Measurements from ENCODE around the gene IL1RAPL2.

IL1RAPL2 gene

GRCh38 chrX:105703876-105704275, 1137.9 kb downstream of the IL1RAPL2 start:
- Histone ChIP-seq H3K9ac (ENCODE audit: low read length) (no peak overlapping the region), H3K27me3 (ENCODE audit: low read length) (no peaks in the 10 kb centered on the region), H3K4me3 (ENCODE audit: insufficient read depth, low read length, poor library complexity, severe bottlenecking) (no peak overlapping the region), H3K27ac (ENCODE audit: low read depth, low read length) (no peak overlapping the region), H3K9me3 (ENCODE audit: insufficient read depth, low read length) (no peaks in the 10 kb centered on the region), H3K79me2 (ENCODE audit: insufficient read depth, low read length) (no peaks in the 10 kb centered on the region), H3K36me3 (ENCODE audit: low read length) (no peaks in the 10 kb centered on the region), H4K20me1 (ENCODE audit: low read depth, low read length) (no peaks in the 10 kb centered on the region), H2AFZ (ENCODE audit: low read depth, low read length, severe bottlenecking) (no peak overlapping the region), H3F3A (ENCODE audit: insufficient read depth) (no peaks in the 10 kb centered on the region), H3K4me2 (ENCODE audit: low read depth, low read length, poor library complexity, severe bottlenecking) (no peak overlapping the region), H3K9me2 (replicated peaks; ENCODE audit: insufficient read depth, low read length) (no peaks in the 10 kb centered on the region)
- TF ChIP-seq CTCF (IDR thresholded peaks at IDR 0.05; ENCODE audit: insufficient read depth, low read length, poor library complexity, severe bottlenecking): no peak
- TF ChIP-seq EZH2phosphoT487 (conservative IDR thresholded peaks at IDR 0.05; ENCODE audit: low read length): no peak

- Histone ChIP-seq H3F3A (ENCODE audit: insufficient read depth) (no peaks in the 10 kb centered on the region), H3K27me3 (ENCODE audit: low read length) (no peaks in the 10 kb centered on the region)
Observed at GRCh38 chrX:105706041-105706440, 1140.0 kb downstream of the IL1RAPL2 start.

DNA sequence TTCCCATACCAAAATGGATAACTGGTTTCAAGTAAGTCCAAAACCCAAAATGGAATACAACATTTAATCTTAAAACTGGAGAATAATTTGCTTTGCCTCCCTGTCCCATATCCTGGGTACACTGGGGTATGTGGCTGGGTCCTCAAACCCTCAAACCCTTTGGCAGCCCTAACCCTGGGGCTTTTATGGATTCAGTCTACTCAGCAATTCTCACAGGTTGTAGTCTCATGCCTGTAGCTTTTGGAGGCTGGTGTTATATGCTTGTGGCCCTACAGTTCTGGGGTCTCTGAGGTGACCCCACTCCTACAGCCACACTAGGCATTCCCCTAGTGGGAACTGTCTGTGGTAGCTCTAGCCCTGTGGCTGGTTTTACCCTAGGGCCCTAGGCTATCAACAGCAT, 1145.8 kb downstream of the IL1RAPL2 start:
- H3K4me2 ChIP-seq (ENCODE audit: low read depth, low read length, poor library complexity, severe bottlenecking): no peak overlapping the region
- no peak for TF ChIP-seq EZH2phosphoT487 (conservative IDR thresholded peaks at IDR 0.05; ENCODE audit: low read length)
- no peak for TF ChIP-seq CTCF (IDR thresholded peaks at IDR 0.05; ENCODE audit: insufficient read depth, low read length, poor library complexity, severe bottlenecking)
- no peaks in the 10 kb centered on the region for H3K9me3 ChIP-seq (ENCODE audit: insufficient read depth, low read length)
- no peak overlapping the region for H2AFZ ChIP-seq (ENCODE audit: low read depth, low read length, severe bottlenecking)
- no peaks in the 10 kb centered on the region for H3K27me3 ChIP-seq (ENCODE audit: low read length)
- H3K36me3 ChIP-seq (ENCODE audit: low read length): no peaks in the 10 kb centered on the region
- H4K20me1 ChIP-seq (ENCODE audit: low read depth, low read length): no peaks in the 10 kb centered on the region
- no peak overlapping the region for H3K27ac ChIP-seq (ENCODE audit: low read depth, low read length)
- H3K9ac ChIP-seq (ENCODE audit: low read length): no peak overlapping the region
- H3F3A ChIP-seq (ENCODE audit: insufficient read depth): no peaks in the 10 kb centered on the region
- H3K79me2 ChIP-seq (ENCODE audit: insufficient read depth, low read length): no peaks in the 10 kb centered on the region
- H3K9me2 ChIP-seq (replicated peaks; ENCODE audit: insufficient read depth, low read length): no peaks in the 10 kb centered on the region
- H3K4me3 ChIP-seq (ENCODE audit: insufficient read depth, low read length, poor library complexity, severe bottlenecking): no peak overlapping the region

More at GRCh38 chrX:105706041-105706440, 1140.0 kb downstream of the IL1RAPL2 start:
- no peak overlapping the region for H3K4me2 ChIP-seq (ENCODE audit: low read depth, low read length, poor library complexity, severe bottlenecking)
- H3K9me3 ChIP-seq (ENCODE audit: insufficient read depth, low read length): no peaks in the 10 kb centered on the region
- H3K9me2 ChIP-seq (replicated peaks; ENCODE audit: insufficient read depth, low read length): no peaks in the 10 kb centered on the region
- H4K20me1 ChIP-seq (ENCODE audit: low read depth, low read length): no peaks in the 10 kb centered on the region
- no peaks in the 10 kb centered on the region for H3K79me2 ChIP-seq (ENCODE audit: insufficient read depth, low read length)
- no peak overlapping the region for H2AFZ ChIP-seq (ENCODE audit: low read depth, low read length, severe bottlenecking)
- no peak for TF ChIP-seq EZH2phosphoT487 (conservative IDR thresholded peaks at IDR 0.05; ENCODE audit: low read length)
- TF ChIP-seq CTCF (IDR thresholded peaks at IDR 0.05; ENCODE audit: insufficient read depth, low read length, poor library complexity, severe bottlenecking): no peak
- no peak overlapping the region for H3K9ac ChIP-seq (ENCODE audit: low read length)
- H3K27ac ChIP-seq (ENCODE audit: low read depth, low read length): no peak overlapping the region
- H3K4me3 ChIP-seq (ENCODE audit: insufficient read depth, low read length, poor library complexity, severe bottlenecking): no peak overlapping the region
- H3K36me3 ChIP-seq (ENCODE audit: low read length): no peaks in the 10 kb centered on the region

Measured in SU-DHL-6 (cell line).